Bronchus fibroblast of lung (primary cell): ENCODE data around the gene CCDC85B. TPM values are rescaled to one million over a fixed set of nuclear protein-coding genes. Genes with fewer than 3 reads are reported as not detected.

ENCODE experiments used
- total RNA-seq: library from RNA; depleted of rRNA; stranded (reverse); fragments of >200 nt; gene quantifications from 2 replicates; pipeline ENCODE4 v1.2.3, GENCODE V29; 2015

CCDC85B gene
- 222 and 228 TPM in 2 replicates for total RNA-seq

DNA sequence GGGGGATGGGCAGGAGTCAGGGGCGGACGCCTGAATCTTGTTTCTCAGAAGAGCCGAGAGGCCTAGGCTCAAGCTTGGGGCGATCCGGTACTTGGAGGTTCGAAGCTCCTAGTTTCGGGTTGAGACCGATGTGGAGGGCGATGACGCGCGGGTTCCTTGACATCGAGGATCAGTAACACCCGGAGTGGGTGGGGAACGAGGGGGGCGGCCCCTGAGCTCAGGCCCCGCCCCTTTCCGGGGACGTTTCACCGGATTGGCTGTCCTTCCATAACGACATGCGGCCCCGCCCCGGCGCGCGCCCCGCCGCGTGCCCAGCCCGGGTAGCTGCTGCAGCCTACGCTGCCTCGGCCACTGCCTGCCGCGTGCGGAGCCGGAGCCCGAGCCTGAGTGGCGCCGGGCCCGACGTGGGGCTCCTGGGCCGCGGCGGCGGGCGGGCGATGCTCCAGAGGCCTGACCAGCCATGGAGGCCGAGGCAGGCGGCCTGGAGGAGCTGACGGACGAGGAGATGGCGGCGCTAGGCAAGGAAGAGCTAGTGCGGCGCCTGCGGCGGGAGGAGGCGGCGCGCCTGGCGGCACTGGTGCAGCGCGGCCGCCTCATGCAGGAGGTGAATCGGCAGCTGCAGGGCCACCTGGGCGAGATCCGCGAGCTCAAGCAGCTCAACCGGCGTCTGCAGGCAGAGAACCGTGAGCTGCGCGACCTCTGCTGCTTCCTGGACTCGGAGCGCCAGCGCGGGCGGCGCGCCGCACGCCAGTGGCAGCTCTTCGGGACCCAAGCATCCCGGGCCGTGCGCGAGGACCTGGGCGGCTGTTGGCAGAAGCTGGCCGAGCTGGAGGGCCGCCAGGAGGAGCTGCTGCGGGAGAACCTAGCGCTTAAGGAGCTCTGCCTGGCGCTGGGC, at the start of gene CCDC85B:
Gene CCDC85B, plus strand, starts transcription at position 350 of the 895 bp plus-strand sequence. Its CDS starts 111 bp downstream, at position 461.

DNA sequence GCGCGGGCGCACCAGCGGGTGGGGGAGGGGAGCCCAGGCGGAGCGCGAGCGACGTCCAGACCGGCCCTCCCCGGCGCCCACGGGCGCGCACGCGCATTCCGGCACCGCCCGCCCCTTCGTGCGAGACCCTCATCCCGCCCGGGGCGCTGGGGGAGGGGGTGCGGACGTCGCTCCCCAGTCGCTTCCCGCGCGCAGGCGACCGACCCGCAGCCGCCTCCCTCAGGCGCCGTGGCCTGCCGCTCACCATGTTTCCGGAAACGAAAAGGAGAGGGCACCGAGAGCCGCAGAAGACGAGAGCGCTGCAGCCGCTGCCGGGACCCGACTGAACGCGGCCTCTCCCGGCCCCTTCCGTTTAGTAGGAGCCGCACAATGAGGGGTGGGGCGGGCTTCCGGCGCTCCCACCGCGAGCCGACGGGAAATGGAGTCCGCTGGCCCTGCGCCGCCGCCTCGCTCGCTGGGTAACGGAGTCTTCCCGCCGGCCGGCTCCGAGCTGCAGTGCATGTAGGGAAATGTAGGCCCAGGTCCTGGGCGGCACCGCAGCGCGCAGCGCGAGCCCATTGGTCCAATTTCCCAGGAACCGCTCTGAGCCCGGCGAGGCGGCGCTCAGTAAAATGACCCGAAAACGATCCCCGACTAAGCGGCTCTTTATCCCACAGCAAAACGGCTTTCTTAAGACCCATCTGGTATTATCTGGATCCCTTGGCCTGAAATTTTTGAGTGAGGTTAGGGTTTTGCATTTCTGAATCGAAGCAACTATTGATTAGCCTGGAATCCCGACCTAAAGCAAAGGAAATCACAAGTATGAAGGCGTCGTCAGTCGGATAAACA, 32.4 kb upstream of the CCDC85B start, which contains the start of gene CFL1:
Gene CFL1, minus strand, starts transcription at position 328 of the 828 bp plus-strand sequence. Its CDS starts 81 bp downstream, at position 247.

GRCh38 chr11:65860278-65861164, 30.0 kb upstream of the CCDC85B start, which contains the start of gene MUS81:
Gene MUS81 (plus strand): TSS chr11:65860433. CDS start chr11:65860754, 321 bp downstream.

GRCh38 chr11:65872586-65873317, 17.7 kb upstream of the CCDC85B start, which contains the start of gene EFEMP2:
Gene EFEMP2 (minus strand): TSS chr11:65872800. CDS start chr11:65872354, 446 bp downstream.

GRCh38 chr11:65879617-65880016, 10.9 kb upstream of the CCDC85B start, which contains the start of gene CTSW:
Gene CTSW (plus strand): TSS chr11:65879837. CDS start chr11:65879855, 18 bp downstream.

DNA sequence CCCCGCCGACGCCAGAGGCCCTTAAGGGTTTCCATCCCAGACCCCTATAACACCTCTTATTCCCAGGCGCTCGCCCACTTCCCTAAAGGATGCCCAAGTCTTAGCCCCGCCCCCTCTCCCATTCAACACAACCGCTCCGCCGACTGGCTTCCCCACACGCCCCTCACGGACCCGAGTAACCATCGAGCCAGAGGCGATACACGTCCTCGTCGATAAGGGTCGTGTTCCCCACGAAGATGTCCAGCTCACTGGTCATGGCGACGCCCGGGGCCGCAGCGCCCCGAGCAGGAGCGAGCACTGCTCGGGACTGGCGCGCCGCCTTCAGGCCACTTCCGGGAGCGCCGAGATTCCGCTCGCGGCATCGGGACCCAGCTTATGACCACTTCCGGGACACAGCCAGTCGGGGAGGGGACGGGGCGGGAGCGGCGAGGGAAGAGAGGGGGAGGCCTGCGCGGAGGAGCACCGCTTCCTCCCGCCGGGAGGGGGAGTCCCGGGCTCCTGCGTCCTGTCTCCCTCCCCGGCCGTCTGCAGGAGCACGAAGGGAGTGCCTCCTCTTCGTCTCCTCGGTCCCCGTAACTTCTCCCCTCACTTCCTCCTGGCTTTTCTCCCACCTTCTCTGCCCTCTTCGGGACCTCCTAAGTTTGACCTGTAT, 2.2 kb upstream of the CCDC85B start, which contains the start of gene FIBP:
Gene FIBP, minus strand, starts transcription at position 309 of the 652 bp plus-strand sequence. Its CDS starts 53 bp downstream, at position 256.

GRCh38 chr11:65900125-65900898, 9.8 kb downstream of the CCDC85B start, which contains the start of gene FOSL1:
Gene FOSL1 (minus strand): TSS chr11:65900388. CDS start chr11:65900339, 49 bp downstream.

GRCh38 chr11:65918211-65919140, 28.0 kb downstream of the CCDC85B start, which contains the start of gene C11orf68:
Gene C11orf68 (minus strand): TSS chr11:65919062. CDS start chr11:65919031, 31 bp downstream.

GRCh38 chr11:65919141-65919572, 28.7 kb downstream of the CCDC85B start, which contains the start of gene DRAP1:
Gene DRAP1 (plus strand): TSS chr11:65919426. CDS start chr11:65919502, 76 bp downstream.

Other genes starting within 250 kb of the CCDC85B start
- gene RELA, start 227.8 kb upstream of the CCDC85B start, total RNA-seq = 43.6 and 44.4 TPM in 2 replicates
- gene KAT5, start 178.4 kb upstream of the CCDC85B start, total RNA-seq = 41.0 and 43.7 TPM in 2 replicates
- gene RNASEH2C, start 169.9 kb upstream of the CCDC85B start, total RNA-seq = 66.0 and 76.0 TPM in 2 replicates
- gene AP5B1, start 109.7 kb upstream of the CCDC85B start, total RNA-seq = 4.9 and 5.5 TPM in 2 replicates
- gene OVOL1, start 103.6 kb upstream of the CCDC85B start, total RNA-seq = not detected in 2 replicates
- 0.15 and 0.67 TPM in 2 replicates for gene SNX32, start 56.7 kb upstream of the CCDC85B start, total RNA-seq
- gene CFL1, start 32.5 kb upstream of the CCDC85B start, total RNA-seq = 2,022 and 2,183 TPM in 2 replicates
- gene MUS81, start 30.2 kb upstream of the CCDC85B start, total RNA-seq = 44.6 and 47.2 TPM in 2 replicates
- gene EFEMP2, start 17.9 kb upstream of the CCDC85B start, total RNA-seq = 86.2 and 96.8 TPM in 2 replicates
- 0.15 and 0.34 TPM in 2 replicates for gene CTSW, start 10.8 kb upstream of the CCDC85B start, total RNA-seq
- 228 and 231 TPM in 2 replicates for gene FIBP, start 2.2 kb upstream of the CCDC85B start, total RNA-seq
- gene FOSL1, start 9.7 kb downstream of the CCDC85B start, total RNA-seq = 108 and 111 TPM in 2 replicates
- gene C11orf68, start 28.4 kb downstream of the CCDC85B start, total RNA-seq = 25.4 and 28.5 TPM in 2 replicates
- gene DRAP1, start 28.8 kb downstream of the CCDC85B start, total RNA-seq = 419 and 440 TPM in 2 replicates
- under 0.01 TPM in 1 of 2 replicates, not detected in the other for gene TSGA10IP, start 54.8 kb downstream of the CCDC85B start, total RNA-seq
- gene SART1, start 71.1 kb downstream of the CCDC85B start, total RNA-seq = 46.7 and 47.3 TPM in 2 replicates
- 26.9 and 35.5 TPM in 2 replicates for gene EIF1AD, start 111.5 kb downstream of the CCDC85B start, total RNA-seq
- gene BANF1, start 111.8 kb downstream of the CCDC85B start, total RNA-seq = 119 and 126 TPM in 2 replicates
- gene CST6, start 121.3 kb downstream of the CCDC85B start, total RNA-seq = 0.84 and 1.0 TPM in 2 replicates
- 0.30 TPM in 1 of 2 replicates, not detected in the other for gene CATSPER1, start 135.8 kb downstream of the CCDC85B start, total RNA-seq
- gene GAL3ST3, start 158.5 kb downstream of the CCDC85B start, total RNA-seq = 0.59 and 1.2 TPM in 2 replicates
- 186 and 221 TPM in 2 replicates for gene SF3B2, start 161.7 kb downstream of the CCDC85B start, total RNA-seq
- 12.0 and 15.3 TPM in 2 replicates for gene PACS1, start 179.6 kb downstream of the CCDC85B start, total RNA-seq